Loucy (cell line): ENCODE data around the gene CD83.
"Not testable (repeated sequence)": the region's sequence is repeated elsewhere in the genome, so short reads cannot be mapped to it uniquely, and the experiment has no call there.

Experiments
- H2AFZ ChIP-seq: fragments of 200-600 bp; sonication (generic); 2 replicates; pipeline ENCODE4 v1.6.0; 2016; ENCODE audit warnings: antibody characterized with exemption, mild to moderate bottlenecking, low read length, moderate library complexity
- H3F3A ChIP-seq: fragments of 200-600 bp; 2 replicates; pipeline ENCODE4 v1.6.0; 2016; ENCODE audit warnings: antibody characterized with exemption, low read depth, mild to moderate bottlenecking
- H3K27me3 ChIP-seq: fragments of 200-600 bp; sonication (generic); 2 replicates; pipeline ENCODE4 v1.6.1; 2014; ENCODE audit warnings: low read length, mild to moderate bottlenecking; ENCODE audit not compliant: insufficient read depth, poor library complexity, severe bottlenecking
- H3K36me3 ChIP-seq: fragments of 200-600 bp; sonication (generic); 2 replicates; pipeline ENCODE4 v1.6.1; 2016; ENCODE audit warnings: low read length; ENCODE audit not compliant: insufficient read depth
- H3K4me1 ChIP-seq: fragments of 200-600 bp; sonication (generic); 2 replicates; pipeline ENCODE4 v1.5.1; 2014; ENCODE audit warnings: low read length, mild to moderate bottlenecking; ENCODE audit not compliant: insufficient read depth, poor library complexity, severe bottlenecking
- H3K4me2 ChIP-seq: fragments of 200-600 bp; sonication (generic); 2 replicates; pipeline ENCODE4 v1.6.0; 2014; ENCODE audit warnings: antibody characterized with exemption, low read length, low read depth, mild to moderate bottlenecking; ENCODE audit not compliant: poor library complexity, severe bottlenecking
- H3K4me3 ChIP-seq: fragments of 200-600 bp; sonication (generic); 2 replicates; pipeline ENCODE4 v1.5.1; 2014; ENCODE audit warnings: low read length, mild to moderate bottlenecking, mixed read lengths; ENCODE audit not compliant: poor library complexity, severe bottlenecking
- H3K79me2 ChIP-seq: fragments of 200-600 bp; sonication (generic); 2 replicates; pipeline ENCODE4 v1.6.1; 2014; ENCODE audit warnings: low read length; ENCODE audit not compliant: insufficient read depth
- H3K9ac ChIP-seq: fragments of 200-600 bp; sonication (generic); 2 replicates; pipeline ENCODE4 v1.6.0; 2014; ENCODE audit warnings: mild to moderate bottlenecking, low read depth, low read length, moderate library complexity; ENCODE audit not compliant: poor library complexity, severe bottlenecking
- H3K9me2 ChIP-seq: fragments of 200-600 bp; sonication (generic); replicated peaks from 2 replicates; pipeline ENCODE4 v1.6.1; 2016; ENCODE audit warnings: low read depth, low read length, mixed read lengths
- H3K9me3 ChIP-seq: fragments of 200-600 bp; sonication (generic); 2 replicates; pipeline ENCODE4 v1.6.1; 2014; ENCODE audit warnings: mild to moderate bottlenecking, antibody characterized with exemption, low read length, low read depth; ENCODE audit not compliant: insufficient read depth
- H4K20me1 ChIP-seq: fragments of 200-600 bp; sonication (generic); 2 replicates; pipeline ENCODE4 v1.6.0; 2014; ENCODE audit warnings: antibody characterized with exemption, low read length, mild to moderate bottlenecking; ENCODE audit not compliant: insufficient read depth, poor library complexity, severe bottlenecking
- CTCF ChIP-seq: fragments of 200-600 bp; sonication (generic); conservative IDR thresholded peaks from 2 replicates; pipeline ENCODE4 v1.5.1; 2014; ENCODE audit warnings: mild to moderate bottlenecking, antibody characterized with exemption, low read length
- EZH2phosphoT487 ChIP-seq: fragments of 200-600 bp; IDR thresholded peaks from 2 replicates; pipeline ENCODE4 v1.6.1; 2018; ENCODE audit warnings: antibody characterized with exemption, mild to moderate bottlenecking, moderate library complexity, borderline replicate concordance

CD83 gene

GRCh38 chr6:14070457-14070856 lies 47.1 kb upstream of the CD83 start:
- no peaks in the 10 kb centered on the region for H3K79me2 ChIP-seq
- no peaks in the 10 kb centered on the region for H4K20me1 ChIP-seq
- peaks cover 13% of the 10 kb centered on the region for H3K4me1 ChIP-seq
- no peak overlapping the region for H3K4me3 ChIP-seq
- no peak overlapping the region for H3K4me2 ChIP-seq
- H3K36me3 ChIP-seq, result no peaks in the 10 kb centered on the region
- TF ChIP-seq EZH2phosphoT487 (no peak), CTCF (no peak)
- H2AFZ ChIP-seq, result no peak overlapping the region
- H3K27me3 ChIP-seq, result peaks cover 24% of the 10 kb centered on the region
- no peak overlapping the region for H3K9ac ChIP-seq
- H3K9me3 ChIP-seq, result no peaks in the 10 kb centered on the region
- no peaks in the 10 kb centered on the region for H3F3A ChIP-seq
- no peaks in the 10 kb centered on the region for H3K9me2 ChIP-seq

GRCh38 chr6:14072084-14072483 lies 45.5 kb upstream of the CD83 start:
- H3K9me2 ChIP-seq, result no peaks in the 10 kb centered on the region
- TF ChIP-seq CTCF (no peak), EZH2phosphoT487 (no peak)
- H3K9ac ChIP-seq, result no peak overlapping the region
- no peak overlapping the region for H3K4me2 ChIP-seq
- H2AFZ ChIP-seq, result no peak overlapping the region
- H3K9me3 ChIP-seq, result no peaks in the 10 kb centered on the region
- no peaks in the 10 kb centered on the region for H3K79me2 ChIP-seq
- no peak overlapping the region for H3K4me3 ChIP-seq
- peaks cover 22% of the 10 kb centered on the region for H3K27me3 ChIP-seq
- no peaks in the 10 kb centered on the region for H3F3A ChIP-seq
- H4K20me1 ChIP-seq, result no peaks in the 10 kb centered on the region
- H3K36me3 ChIP-seq, result no peaks in the 10 kb centered on the region
- peaks cover 14% of the 10 kb centered on the region for H3K4me1 ChIP-seq

- H3K36me3 ChIP-seq, H3K79me2 ChIP-seq, H3K9me2 ChIP-seq, H3K4me1 ChIP-seq, H3K4me3 ChIP-seq, H3K9me3 ChIP-seq, H3F3A ChIP-seq, H4K20me1 ChIP-seq, H3K4me2 ChIP-seq, H2AFZ ChIP-seq, H3K9ac ChIP-seq: not testable (repeated sequence)
- H3K27me3 ChIP-seq, result peaks cover 22% of the 10 kb centered on the region
Observed at GRCh38 chr6:14073561-14074354, 43.8 kb upstream of the CD83 start.
